GM19099 (cell line): ENCODE data around the gene EEFSEC.

Experiments used
- POLR2A ChIP-seq: IDR thresholded peaks from 3 replicates; pipeline ENCODE4 v1.6.1; 2011; ENCODE audit warnings: low read depth; ENCODE audit not compliant: insufficient read length; ENCODE audit errors: extremely low read depth

Gene EEFSEC

DNA sequence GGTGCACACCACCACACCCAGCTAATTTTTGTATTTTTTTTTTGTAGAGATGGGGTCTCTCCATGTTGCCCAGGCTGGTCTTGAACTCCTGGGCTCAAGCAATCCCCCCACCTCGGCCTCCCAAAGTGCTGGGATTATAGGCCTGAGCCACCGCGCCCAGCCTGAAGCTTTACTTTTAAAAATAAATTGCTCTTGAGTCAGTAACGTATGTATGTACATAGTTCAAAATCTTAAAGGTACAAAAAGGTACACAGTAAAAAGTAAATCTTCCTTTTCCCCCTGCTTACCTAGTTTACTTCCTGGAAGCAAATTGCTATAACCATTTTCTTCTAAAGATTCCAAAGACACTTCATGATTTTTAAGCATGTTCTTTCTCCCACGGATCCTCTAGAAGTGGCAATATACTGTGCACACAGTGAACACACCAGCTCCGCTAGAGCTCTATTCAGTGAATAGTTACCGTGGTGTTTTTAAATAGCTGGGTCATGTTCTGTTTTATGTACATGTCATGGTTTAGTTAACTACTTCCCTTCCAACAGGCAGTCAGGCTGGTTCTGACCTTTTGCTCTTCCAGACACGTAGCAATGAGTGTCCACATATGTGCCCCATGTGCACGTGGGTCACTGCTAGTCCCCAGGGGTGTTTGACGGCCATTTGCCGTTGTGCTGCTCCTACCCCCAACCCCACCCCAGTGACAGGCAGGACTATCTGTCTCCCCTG, 82.1 kb downstream of the EEFSEC start:
- TF ChIP-seq POLR2A, result no peak

DNA sequence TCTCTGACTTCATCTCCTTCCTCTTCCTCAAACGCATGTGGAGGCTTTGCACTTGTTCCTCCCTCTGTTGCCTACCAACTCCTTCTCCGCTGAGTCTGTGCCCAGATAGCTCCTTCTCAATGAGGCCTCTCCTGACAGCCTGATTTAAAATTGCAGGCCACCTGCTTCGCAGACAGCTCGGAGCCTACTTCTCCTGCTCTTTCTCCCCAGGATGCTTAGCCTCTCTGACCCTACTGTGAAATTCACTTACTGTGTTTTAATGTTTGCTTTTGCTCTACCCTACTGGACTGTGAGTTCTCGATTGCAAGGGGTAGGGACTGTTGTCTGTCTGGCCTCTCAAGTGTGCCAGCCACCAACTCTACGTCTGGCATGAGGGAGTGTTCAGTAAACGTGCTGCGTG, 83.4 kb downstream of the EEFSEC start:
- TF ChIP-seq POLR2A, result no peak

DNA sequence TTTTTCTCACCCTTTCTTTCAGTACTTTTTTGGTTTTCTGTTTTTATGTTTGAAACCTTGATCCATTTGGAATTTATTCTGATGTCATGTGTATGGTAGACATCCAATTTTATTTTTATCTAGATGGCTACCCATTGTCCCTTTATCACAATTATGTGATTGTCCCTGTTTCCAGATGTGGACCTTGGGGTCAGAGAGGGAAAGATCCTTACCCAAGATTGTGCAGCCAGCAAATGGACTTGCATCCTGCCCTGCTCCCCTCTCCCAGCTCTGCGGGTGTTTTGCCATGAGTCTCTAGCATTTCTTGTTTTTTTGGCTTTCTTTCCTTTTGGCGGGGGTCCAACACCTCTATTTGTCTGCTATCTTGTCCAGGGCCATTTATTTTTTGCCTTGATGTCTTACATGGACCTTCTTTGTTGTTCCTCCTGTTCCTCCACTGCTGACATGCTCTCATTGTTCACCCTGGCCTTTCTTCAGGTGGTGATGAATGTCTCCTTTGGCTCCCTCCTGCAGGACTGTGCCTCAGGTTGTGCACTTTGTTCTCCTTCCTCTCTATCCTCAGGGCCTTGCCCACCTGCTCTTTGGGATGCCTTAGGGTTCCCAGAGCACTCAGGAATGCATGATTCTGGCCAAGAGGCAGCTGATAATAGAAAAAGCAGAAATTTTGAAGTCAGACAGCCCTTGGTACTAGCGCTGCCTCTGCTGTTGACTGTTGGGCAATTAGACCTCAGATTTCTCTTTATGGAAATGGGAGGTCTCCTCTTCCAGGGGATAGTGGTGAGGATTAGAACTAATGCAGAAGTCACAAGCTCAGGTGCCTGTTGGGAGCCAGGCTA, 84.3 kb downstream of the EEFSEC start:
- TF ChIP-seq POLR2A, result no peak

DNA sequence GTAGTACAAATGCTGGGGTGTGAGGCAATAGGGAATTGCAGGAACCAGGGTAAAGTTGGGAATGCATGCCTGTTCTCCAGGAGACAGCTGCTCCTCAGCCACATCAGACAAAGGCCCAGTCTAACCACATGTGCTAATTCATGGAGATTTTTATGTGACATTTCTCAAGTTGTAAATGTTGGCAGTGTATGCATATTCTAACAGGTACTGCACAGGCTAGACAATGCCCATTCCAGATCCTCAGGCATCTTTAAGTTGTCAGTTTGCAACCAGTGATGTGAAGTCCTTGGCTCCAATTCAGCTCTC, 84.9 kb downstream of the EEFSEC start:
- no peak for TF ChIP-seq POLR2A

DNA sequence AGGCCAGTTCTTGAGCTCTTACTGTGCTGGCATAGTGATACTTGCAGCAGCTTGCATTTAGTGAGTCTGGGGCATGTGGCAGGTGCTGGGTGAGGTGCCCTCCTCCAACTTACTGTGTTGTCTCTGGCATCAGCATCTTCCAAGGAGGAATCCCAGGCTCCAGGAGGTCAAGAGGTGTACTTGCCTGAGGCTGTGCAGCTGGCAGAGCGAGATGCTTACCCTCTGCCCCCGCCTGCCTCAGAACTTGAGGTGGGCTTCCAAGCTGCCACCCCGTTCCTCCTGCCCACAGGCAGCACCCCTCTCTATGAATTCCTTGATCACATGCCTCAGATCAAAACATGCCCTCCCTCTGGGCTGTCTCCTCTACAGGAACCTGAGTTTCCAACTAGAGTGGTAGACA, 86.0 kb downstream of the EEFSEC start:
- no peak for TF ChIP-seq POLR2A

DNA sequence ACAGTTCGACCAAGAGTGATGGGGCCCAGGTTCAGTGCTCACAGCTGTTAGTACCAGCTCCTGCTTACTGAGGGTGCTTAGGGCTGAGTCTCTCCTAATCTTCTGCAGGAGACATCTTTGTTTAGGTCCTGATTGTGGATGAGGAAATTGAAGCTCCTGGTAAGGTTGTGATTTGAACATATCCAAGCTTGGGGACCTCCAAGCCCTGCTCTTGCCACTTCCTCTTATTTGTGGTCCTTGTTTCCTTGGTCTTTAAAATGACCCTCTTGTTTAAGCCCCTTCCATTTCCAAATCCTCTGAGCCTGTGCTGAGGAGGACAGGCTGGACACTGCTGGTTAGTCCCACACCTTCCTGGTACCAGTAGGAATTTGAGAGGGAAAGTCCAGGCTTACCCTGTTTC, 87.0 kb downstream of the EEFSEC start:
- no peak for TF ChIP-seq POLR2A

DNA sequence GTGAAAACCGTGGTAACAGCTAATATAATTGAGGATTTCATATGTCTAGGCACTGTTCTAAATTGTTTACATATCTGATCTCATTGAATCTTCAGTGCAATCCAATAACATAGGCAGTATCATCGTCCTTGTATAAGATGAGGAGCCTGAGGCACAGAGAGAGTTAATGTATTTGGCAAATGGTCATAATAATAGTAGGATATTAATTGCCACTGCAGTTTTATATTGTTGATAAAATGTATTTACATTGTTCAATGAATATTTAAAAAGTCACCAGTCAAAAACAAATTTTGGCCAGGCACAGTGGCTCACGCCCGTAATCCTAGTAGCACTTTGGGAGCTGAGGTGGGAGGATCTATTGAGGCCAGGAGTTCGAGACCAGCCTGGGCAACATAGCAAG, 88.5 kb downstream of the EEFSEC start:
- no peak for TF ChIP-seq POLR2A

DNA sequence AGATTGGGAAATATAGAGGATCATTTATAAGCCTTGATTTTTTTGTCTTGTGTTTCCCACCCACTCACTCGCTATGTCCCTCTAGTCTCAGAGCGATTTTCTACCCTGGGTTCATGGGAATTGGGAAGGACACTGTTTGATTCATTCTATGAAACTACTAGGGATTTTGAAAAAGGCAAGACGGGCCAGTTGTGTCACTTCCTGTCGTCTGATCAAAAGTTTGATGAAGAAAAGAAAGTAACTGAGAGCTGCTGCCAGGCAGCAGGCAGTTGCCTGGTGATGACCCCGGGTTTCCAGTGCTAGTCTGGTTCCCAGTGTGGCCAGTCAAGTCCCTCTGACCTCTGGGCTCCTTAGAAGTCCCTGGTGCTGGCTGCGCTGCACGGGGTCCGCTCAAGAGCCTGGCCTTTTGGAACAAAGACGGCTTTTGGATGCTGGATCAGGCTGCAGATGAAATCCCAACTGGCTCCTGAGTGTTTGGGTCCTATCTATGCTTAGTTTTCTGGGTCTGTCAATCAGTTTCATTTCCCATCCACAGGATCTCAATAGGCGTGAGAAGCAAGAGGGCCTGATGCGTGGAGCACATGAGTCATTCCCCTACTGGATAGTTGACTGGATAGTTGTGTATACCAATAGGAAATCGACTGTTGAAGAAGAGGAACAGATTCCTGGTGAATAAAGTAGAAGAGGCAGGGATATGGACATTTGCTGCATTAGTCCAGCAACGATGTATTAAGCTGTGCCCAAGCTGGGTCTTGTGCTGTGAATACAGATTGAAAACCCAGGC, 89.7 kb downstream of the EEFSEC start:
- TF ChIP-seq POLR2A, result no peak

DNA sequence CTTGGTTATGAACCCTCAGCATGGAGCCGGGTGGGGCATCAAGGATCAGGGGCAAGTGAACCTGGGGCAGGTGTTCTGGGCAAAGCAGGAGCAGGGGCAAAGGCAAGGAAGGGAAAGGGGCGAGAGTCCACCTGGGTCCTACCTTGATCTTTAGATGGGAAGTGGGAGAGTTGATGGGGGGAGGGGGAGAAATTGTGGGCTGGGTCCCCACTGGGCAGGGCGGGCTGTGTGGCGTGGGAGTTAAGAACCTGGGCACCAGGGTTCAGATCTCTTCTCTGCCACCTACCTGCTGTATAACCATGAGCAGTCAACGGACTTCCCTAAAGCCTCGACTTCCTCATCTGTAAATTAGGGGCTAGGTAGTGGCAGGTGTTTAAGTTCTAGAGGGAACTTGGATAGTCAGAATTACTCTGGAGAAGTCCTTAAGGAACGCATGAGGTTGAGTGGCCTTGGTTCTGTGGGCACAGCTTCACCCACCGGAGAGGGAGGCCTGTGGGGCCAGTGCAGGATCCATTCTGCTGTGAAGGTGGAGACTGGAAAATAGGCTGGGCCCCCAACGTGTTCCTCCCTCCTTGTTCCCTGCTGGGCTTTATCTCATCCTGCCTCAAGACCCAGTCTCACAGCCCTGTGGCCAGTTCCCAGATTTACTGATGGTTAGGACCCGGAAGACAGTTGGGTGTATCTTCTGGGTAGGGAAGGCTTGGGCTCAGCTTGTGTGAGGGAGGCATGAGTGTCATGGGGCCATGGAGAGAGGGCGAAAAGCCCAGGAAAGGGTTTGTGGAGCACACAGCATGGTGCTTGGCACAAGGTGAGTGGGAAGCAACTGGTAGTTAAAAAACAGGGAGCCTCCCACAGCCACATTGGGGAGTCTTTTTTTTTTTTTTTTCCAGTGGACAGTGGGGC, 90.6 kb downstream of the EEFSEC start:
- no peak for TF ChIP-seq POLR2A

DNA sequence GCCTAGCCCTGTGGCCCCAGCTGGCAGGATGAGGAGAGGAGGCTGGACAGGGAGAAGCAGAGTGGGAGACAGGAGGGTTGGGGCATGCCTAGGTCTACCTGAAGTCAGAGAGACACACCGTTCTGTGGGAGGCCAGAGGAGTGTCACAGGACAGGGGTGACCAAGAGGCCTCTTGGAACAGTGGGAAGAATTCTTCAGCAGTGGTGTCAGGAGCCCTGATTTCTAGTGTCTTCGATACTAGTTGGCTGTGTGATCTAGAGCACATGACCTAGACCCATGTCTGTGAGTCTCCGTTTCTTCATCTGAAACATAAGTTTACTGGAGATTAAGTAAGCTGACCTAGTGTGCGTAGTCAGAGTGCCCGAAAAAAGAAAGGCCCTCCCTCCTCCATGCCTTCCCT, 92.2 kb downstream of the EEFSEC start:
- no peak for TF ChIP-seq POLR2A

DNA sequence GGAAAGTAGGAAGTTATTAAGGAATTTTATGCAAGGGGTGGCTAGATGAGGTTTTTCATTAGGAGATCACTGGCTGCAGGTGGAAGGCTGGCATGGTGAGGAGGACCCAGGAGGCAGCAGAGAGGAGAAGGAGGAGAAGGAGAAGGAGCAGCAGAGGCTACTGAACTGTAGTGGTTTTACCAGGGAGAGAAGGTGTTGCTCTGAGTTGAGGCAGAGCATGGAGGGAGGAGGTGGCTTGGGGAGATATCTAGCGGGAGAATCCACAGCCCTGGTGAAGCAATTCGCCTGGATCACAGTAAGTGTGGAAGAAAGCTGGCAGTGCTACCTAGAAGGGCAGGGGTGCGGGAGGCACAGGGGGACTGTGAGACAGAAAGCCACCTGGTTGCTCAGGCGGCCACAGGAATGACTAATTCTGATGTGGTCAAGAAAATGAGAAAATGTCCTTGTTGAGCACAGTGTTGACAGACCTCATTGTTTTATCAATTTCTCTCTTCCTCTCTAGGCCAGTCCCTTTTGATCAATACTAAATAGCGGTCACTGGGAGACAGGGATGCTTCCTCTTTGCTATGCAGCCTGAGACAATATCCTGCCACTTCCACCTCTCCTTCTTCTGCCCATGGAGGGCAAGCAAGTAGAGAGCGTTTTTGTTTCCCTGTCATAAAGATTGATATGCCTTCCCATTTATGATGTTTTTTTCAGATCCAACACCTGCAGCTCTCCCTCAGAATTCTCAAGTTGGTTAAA, 94.6 kb downstream of the EEFSEC start:
- TF ChIP-seq POLR2A, result no peak

DNA sequence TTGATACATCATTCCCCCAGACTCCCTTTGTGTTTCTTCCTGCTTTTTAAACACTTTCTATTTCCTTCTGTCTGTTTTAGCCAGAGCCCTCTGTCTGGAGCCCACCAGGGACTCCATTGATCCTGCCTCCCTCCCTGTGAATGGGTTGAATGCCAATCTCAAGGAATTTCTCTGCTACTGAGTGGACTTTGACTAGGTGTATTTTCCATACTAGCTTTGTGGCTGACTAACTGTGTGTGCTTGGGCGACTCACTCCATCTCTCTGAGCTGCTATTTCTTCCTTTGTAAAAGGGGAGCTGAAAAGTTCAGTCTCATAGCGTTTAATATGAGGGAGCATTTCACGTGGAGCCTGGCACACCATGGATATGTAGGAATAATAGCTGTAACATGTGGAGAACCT, 98.8 kb downstream of the EEFSEC start:
- TF ChIP-seq POLR2A, result no peak

DNA sequence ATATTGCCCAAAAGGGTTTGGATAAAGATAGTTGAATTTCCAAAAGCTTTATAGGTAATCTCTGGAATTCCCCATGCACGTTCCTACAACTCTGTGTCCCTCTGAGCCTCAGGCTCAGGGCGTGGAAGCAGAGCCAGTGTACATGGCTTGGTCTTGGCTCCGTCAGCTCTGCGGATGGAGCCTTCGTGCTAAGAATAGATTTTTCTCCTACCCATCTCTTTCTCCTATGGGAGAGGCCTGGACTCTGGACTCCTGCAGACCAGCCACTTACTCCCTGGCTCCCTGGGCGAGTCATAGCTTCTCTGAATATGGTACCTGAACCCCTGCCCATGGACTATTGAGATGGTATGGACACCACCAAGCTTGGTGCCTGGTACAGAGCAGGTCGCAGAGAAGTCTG, 99.9 kb downstream of the EEFSEC start:
- TF ChIP-seq POLR2A, result no peak

DNA sequence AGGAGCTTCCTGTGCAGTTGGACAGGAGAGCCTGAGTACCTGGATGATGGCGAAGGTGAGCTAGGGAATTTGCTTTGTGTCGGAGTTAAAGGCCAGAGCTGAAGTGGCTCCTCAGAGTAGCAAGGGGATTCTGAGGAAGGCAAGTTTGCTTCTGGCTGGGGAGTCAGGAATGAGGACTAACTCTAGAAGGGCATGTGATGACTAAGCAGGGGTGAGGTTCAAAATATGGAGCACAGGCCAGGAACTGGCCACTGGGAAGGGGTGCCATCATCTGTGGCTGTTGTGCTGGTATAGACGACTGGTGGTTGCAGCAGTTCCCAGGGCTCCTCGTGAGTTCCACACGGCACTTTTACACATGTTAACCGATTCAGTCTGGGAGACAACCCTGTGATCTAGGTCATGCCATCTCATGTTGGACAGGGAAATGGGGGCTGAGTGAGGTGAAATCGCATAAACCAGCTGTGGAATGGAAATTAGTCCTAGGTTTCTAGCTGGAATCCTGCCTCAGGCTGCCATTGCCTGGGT, 100.8 kb downstream of the EEFSEC start:
- TF ChIP-seq POLR2A, result no peak
